ENCODE results near the gene GUK1. TPM values are rescaled to one million over a fixed set of nuclear protein-coding genes. Genes with fewer than 3 reads are reported as not detected.

Gene GUK1
- total and polyA plus RNA-seq, 2 experiments from 2014 or later: 87.5 to 121 TPM

GRCh38 chr1:228159008-228159665, 19.1 kb downstream of the GUK1 start (continued):
- TF ChIP-seq ZNF462 (CRISPR knock-in tag; IDR thresholded peaks at IDR 0.05) (no peak), JUNB (IDR thresholded peaks at IDR 0.05; ENCODE audit: unreplicated experiment) (no peak), CREB1 (CRISPR knock-in tag; IDR thresholded peaks at IDR 0.05; ENCODE audit: low read depth) (no peak), ZNF331 (CRISPR knock-in tag; IDR thresholded peaks at IDR 0.05; ENCODE audit: low read depth) (no peak), POLR2AphosphoS5 (IDR thresholded peaks at IDR 0.05; ENCODE audit: low read depth) (no peak), ZNF114 (CRISPR knock-in tag; IDR thresholded peaks at IDR 0.05) (no peak), REST (IDR thresholded peaks at IDR 0.05; ENCODE audit: unreplicated experiment) (no peak), EZH2 (IDR thresholded peaks at IDR 0.05; ENCODE audit: low read depth, unreplicated experiment) (no peak), CTCF (conservative IDR thresholded peaks at IDR 0.05; ENCODE audit: low read depth in 2 of 2) (no peak), NANOG (IDR thresholded peaks at IDR 0.05; ENCODE audit: borderline replicate concordance) (no peak), ETS1 (IDR thresholded peaks at IDR 0.05) (no peak)

Data from GM23338 (cell line).